ENCODE measurements around the gene WDPCP.

The WDPCP gene

DNA sequence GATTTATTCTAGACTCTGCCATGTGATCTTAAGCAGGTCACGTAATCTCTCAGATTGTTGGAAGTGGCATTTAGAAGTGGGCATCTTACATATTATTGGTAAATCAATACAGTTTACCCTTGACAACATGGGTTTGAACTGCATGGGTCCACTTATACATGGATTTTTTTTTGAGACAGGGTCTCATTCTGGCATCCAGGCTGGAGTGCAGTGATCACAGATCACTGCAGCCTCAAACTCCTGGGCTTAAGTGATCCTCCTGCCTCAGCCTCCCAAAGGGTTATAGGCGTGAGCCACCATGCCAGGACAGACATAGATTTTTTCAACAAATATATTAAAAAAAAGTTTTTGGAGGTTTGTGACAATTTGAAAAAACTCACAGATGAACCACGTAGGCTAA is 393.0 kb downstream of the WDPCP start:
- DNase-seq (ENCODE audit: low spot score) = no peak
- no peak for TF ChIP-seq CTCF (IDR thresholded peaks at IDR 0.05; ENCODE audit: extremely low read depth, missing control alignments)

GRCh38 chr2:63194175-63194574 is 394.1 kb downstream of the WDPCP start:
- TF ChIP-seq CTCF (IDR thresholded peaks at IDR 0.05; ENCODE audit: extremely low read depth, missing control alignments) = no peak

DNA sequence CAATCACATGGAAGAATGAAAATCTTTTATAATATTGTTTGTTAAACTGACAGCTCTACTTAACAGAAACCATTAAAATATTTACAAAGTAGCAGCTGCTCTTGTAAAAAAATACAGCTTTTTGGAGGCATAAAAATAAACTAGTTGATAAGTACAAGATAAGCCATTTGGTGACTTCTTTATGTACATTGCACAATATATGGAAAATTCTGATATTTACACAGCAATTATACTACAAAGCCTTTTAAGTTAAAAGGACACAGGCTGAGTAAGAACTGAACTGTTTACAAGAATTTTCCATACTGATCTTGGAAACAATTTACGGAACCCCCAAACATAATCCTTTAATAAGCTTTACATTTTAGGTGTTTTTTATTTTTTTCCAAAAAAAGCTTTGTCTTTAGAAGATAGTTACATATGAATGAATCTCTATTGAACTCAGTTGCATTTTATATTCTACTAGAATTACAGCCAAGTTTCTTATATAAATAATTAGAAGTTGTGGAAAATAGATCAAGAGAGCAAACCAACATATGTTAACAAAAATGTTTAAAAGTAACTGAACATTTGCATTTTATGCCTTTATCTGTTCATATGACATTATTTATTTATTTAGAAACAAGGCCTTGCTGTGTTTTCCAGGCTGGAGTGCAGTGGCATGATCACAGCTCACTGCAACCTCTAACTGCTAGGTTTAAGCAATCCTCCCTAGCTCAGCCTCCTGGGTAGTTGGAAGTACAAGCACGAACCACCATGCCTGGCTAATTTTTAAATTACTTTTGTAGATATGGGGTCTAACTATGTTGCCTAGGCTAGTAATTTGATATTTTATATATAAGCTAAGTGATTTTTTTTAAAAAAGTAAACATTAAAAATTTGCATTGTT is 395.1 kb downstream of the WDPCP start:
- TF ChIP-seq CTCF (IDR thresholded peaks at IDR 0.05; ENCODE audit: extremely low read depth, missing control alignments) = no peak
- DNase-seq (ENCODE audit: low spot score) = no peak

More at GRCh38 chr2:63194175-63194574, 394.1 kb downstream of the WDPCP start:
- no peak for DNase-seq (ENCODE audit: low spot score)

DNA sequence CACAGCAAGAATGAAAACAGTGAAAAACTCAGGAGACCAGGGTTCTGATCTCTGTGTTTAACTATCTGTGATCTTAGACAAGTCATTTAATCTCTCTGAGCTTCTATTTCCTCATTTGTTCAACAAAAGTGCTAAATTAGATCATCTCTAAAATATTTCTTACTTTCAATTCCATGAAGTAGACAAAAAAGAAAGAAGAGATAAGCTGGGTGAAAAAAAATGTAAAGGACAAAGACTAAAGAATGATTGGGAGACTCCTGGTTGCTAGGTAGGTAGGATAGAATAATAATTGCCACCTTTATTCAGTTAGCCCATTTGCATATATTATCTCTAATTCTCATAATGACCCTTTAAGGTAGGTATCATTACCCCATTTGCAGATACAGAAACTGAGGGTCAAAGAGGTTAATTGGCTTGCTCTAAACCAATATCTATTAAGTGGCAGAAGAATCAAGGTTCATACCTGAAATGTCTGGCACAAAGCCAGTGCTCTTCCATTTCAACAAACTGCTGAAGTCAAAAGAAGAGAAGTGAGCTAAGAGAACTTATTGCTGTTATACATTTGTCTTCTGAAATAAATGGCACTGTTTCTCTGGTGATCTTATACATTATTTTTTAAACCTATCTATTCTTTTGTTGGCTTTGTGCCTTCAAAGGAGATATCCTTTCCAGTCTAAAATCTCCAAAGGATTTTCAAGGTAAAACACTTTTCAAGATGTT is 395.9 kb downstream of the WDPCP start:
- DNase-seq (ENCODE audit: low spot score) = no peak
- no peak for TF ChIP-seq CTCF (IDR thresholded peaks at IDR 0.05; ENCODE audit: extremely low read depth, missing control alignments)

- TF ChIP-seq CTCF (IDR thresholded peaks at IDR 0.05; ENCODE audit: extremely low read depth, missing control alignments) = peak; percentile 24
- peak; percentile 25 for DNase-seq (ENCODE audit: low spot score)
These were observed 399.3 kb downstream of the WDPCP start for GRCh38 chr2:63189026-63189425.

DNA sequence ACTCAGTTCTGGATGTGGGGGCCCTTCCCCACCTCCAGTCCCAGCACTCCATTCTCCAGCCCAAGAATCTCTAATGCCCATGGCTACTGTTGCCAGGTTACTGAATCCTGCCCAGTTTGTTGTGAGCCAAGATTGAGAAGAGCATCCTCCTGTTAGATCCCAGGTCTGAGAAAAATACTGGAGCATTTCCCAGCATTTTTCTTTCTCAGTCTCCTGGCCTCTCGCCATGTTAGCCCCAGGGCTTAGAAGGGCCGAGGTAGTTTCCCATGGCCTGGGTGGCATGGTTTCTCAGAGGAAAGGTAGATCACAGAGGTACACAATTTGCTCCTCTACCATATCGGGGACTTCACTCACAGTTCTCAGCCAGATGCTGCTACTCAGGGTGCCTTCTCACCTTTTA is 401.9 kb downstream of the WDPCP start:
- DNase-seq (ENCODE audit: low spot score) = no peak
- no peak for TF ChIP-seq CTCF (IDR thresholded peaks at IDR 0.05; ENCODE audit: extremely low read depth, missing control alignments)

- no peak for DNase-seq (ENCODE audit: low spot score)
- no peak for TF ChIP-seq CTCF (IDR thresholded peaks at IDR 0.05; ENCODE audit: extremely low read depth, missing control alignments)
These were observed 425.0 kb downstream of the WDPCP start for GRCh38 chr2:63163161-63163820.

All from GM20000 (cell line).